Right lobe of liver (tissue), 6 donors: ENCODE data around the gene SLC22A16. TPM values are rescaled to one million over a fixed set of nuclear protein-coding genes. Genes with fewer than 3 reads are reported as not detected.

Source experiments
- ATAC-seq, 4 donors: fragments of 200-7000 bp; cut with Tn5 transposase; one replicate each; pipeline ENCODE4 v1.9.1; 2020; ENCODE audit warnings: mild to moderate bottlenecking in 4 of 4, moderate library complexity in 4 of 4
- DNase-seq, 3 donors: peaks; one replicate each; pipeline ENCODE4 v3.0.0-alpha.2; 2020
- H3K27ac ChIP-seq, 3 donors: fragments of 200-600 bp; one replicate each; pipeline ENCODE4 v1.8.0; 2022
- H3K27me3 ChIP-seq, 2 donors: fragments of 200-600 bp; one replicate each; pipeline ENCODE4 v1.8.0; 2022
- H3K36me3 ChIP-seq, 4 donors: fragments of 200-600 bp; sonication (generic) in 1 of 4; one replicate each; pipeline versions ENCODE4 v1.5.1 to v1.8.0; 2017 to 2022; ENCODE audit warnings: control low read depth in 1 of 4
- H3K4me1 ChIP-seq, 4 donors: fragments of 200-600 bp; sonication (generic) in 1 of 4; one replicate each; pipeline versions ENCODE4 v1.5.1 to v1.8.0; 2017 to 2022; ENCODE audit warnings: control low read depth in 1 of 4
- H3K4me3 ChIP-seq, 3 donors: fragments of 200-600 bp; one replicate each; pipeline ENCODE4 v1.8.0; 2022
- H3K9me3 ChIP-seq, 4 donors: fragments of 200-600 bp; sonication (generic) in 1 of 4; one replicate each; pipeline versions ENCODE4 v1.5.1 to v1.8.0; 2017 to 2022; ENCODE audit warnings: control low read depth in 1 of 4
- CTCF ChIP-seq, 4 donors: fragments of 200-600 bp in 3 of 4; fragments of 450-650 bp in 1 of 4; IDR thresholded peaks; one replicate each; pipeline versions ENCODE4 v1.5.1 to v1.8.0; 2016 to 2022; ENCODE audit warnings: antibody characterized with exemption in 4 of 4, mild to moderate bottlenecking in 2 of 4
- POLR2A ChIP-seq: fragments of 450-650 bp; IDR thresholded peaks from one replicate; pipeline ENCODE4 v1.6.1; 2017; ENCODE audit warnings: antibody characterized with exemption, mild to moderate bottlenecking
- WGBS: methylation state at CpG from one replicate; pipeline ENCODE4 v1.1.6; 2018; ENCODE audit warnings: low coverage, low lambda C conversion rate; ENCODE audit not compliant: insufficient coverage; ENCODE audit errors: missing lambda C conversion rate; 5-methylcytosine and 5-hydroxymethylcytosine counted together
- intact Hi-C, 2 donors: fragments of 100-400 bp; cut with DNase I; formaldehyde crosslinking; loops; one replicate each; pipeline versions ENCODE4 v1.11.2 to v1.14.1; 2022
- total RNA-seq, 6 experiments: library from RNA; depleted of rRNA in 2 of 6; stranded (reverse); fragments of >200 nt in 2 of 6; fragmentation: NEBNext Ultra II Directional in 3 of 6; extraction: Animal tissue kit (Norgen Biotek cat#: 25700) in 3 of 6; gene quantifications; one replicate each; pipeline versions ENCODE4 v1.1.0 to v1.2.4, GENCODE V29; 2016 to 2023
- donor health status: DM: no; HTN: yes; CAD: no.
- donor health status: DM: no; HTN: no; CAD: no.
- donor health status: DM: no; HTN: no; CAD: no.
- donor health status: DM: no; HTN: yes; CAD: no.
- donor health status: DM: no; HTN: yes; CAD: no.

Gene SLC22A16
- total RNA-seq, 6 experiments from 2014 or later: 0.11 to 0.44 (median 0.31) TPM; not detected in 3

- peaks cover 0 to 12% (median 4%) of the 10 kb centered on the region in 4 donors for H3K4me1 ChIP-seq
- H3K27ac ChIP-seq: no peak overlapping the region
- no peak for ATAC-seq
- no peak overlapping the region for H3K4me3 ChIP-seq
- TF ChIP-seq POLR2A: no peak
- no peak for TF ChIP-seq CTCF (IDR thresholded peaks at IDR 0.05)
- DNase-seq: no peak
- H3K27me3 ChIP-seq: no peaks in the 10 kb centered on the region
- no peaks in the 10 kb centered on the region for H3K36me3 ChIP-seq
- intact Hi-C loops: no loop called here
- no peaks in the 10 kb centered on the region for H3K9me3 ChIP-seq
- 64% methylated on average over 2 of the region's 5 CpGs for WGBS
Measured at GRCh38 chr6:110430236-110430635, 46.2 kb downstream of the SLC22A16 start.

- 100% methylated on average over 2 of the region's 2 CpGs for WGBS
- DNase-seq (no peak), ATAC-seq (no peak)
- TF ChIP-seq POLR2A (no peak), CTCF (IDR thresholded peaks at IDR 0.05) (no peak)
- Histone ChIP-seq H3K9me3 (no peaks in the 10 kb centered on the region), H3K27ac (no peak overlapping the region), H3K27me3 (no peaks in the 10 kb centered on the region), H3K4me1 (peaks cover 0 to 12% (median 4%) of the 10 kb centered on the region in 4 donors), H3K4me3 (no peak overlapping the region), H3K36me3 (no peaks in the 10 kb centered on the region)
- intact Hi-C loops: no loop called here
Measured at GRCh38 chr6:110428153-110428552, 48.3 kb downstream of the SLC22A16 start.

- Histone ChIP-seq H3K4me1 (no peaks in the 10 kb centered on the region), H3K36me3 (no peaks in the 10 kb centered on the region), H3K27me3 (no peaks in the 10 kb centered on the region), H3K4me3 (no peak overlapping the region), H3K9me3 (no peaks in the 10 kb centered on the region), H3K27ac (no peak overlapping the region)
- ATAC-seq (no peak), DNase-seq (no peak)
- 42% methylated on average over 5 of the region's 5 CpGs for WGBS
- TF ChIP-seq CTCF (IDR thresholded peaks at IDR 0.05): no peak
- TF ChIP-seq POLR2A: no peak
- intact Hi-C loops: no loop called here
Measured at GRCh38 chr6:110425816-110426215, 50.6 kb downstream of the SLC22A16 start.

GRCh38 chr6:110422444-110422822 lies 54.0 kb downstream of the SLC22A16 start:
- Histone ChIP-seq H3K36me3 (no peaks in the 10 kb centered on the region), H3K9me3 (no peaks in the 10 kb centered on the region), H3K27ac (no peak overlapping the region), H3K4me3 (no peak overlapping the region), H3K27me3 (no peaks in the 10 kb centered on the region), H3K4me1 (peaks cover 0 to 21% (median 9%) of the 10 kb centered on the region in 4 donors)
- ATAC-seq (no peak), DNase-seq (no peak)
- TF ChIP-seq POLR2A (no peak), CTCF (IDR thresholded peaks at IDR 0.05) (no peak)
- intact Hi-C loops: no loop called here
